ENCODE measurements around the gene ZCCHC14. TPM values are rescaled to one million over a fixed set of nuclear protein-coding genes. Genes with fewer than 3 reads are reported as not detected.

Gene ZCCHC14
- total and polyA plus RNA-seq, 2 of the 8 experiments (the other 6 are each of a cell fraction or from before 2014, with no cell fraction given) = 8.2 to 28.2 TPM

DNA sequence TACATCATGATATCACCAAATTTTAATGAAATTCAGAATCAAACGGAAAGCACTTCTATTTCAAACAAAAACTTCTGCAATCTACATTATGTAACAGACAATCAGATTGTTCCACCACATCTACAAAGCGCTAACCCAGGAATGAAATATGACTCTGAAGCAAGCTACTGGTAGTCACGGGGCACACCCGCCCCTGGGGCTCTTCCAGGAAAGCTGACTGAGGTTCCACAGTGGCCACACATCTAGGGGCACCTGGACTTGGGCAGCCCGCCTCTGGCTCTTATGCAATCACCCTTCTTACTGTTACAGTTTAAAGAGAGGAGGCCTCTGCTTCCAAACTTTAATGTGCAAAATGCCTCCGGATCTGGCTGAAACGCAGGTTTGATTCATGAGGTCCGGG is 27.5 kb downstream of the ZCCHC14 start (continued):
- TF ChIP-seq, protein P1, sequence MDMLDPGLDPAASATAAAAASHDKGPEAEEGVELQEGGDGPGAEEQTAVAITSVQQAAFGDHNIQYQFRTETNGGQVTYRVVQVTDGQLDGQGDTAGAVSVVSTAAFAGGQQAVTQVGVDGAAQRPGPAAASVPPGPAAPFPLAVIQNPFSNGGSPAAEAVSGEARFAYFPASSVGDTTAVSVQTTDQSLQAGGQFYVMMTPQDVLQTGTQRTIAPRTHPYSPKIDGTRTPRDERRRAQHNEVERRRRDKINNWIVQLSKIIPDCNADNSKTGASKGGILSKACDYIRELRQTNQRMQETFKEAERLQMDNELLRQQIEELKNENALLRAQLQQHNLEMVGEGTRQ (IDR thresholded peaks at IDR 0.05; ENCODE audit: low read length) = no peak
- TF ChIP-seq KDM4A (IDR thresholded peaks at IDR 0.05; ENCODE audit: low read depth, low read length, severe bottlenecking) = no peak
- TF ChIP-seq RFX5 (IDR thresholded peaks at IDR 0.05; ENCODE audit: borderline replicate concordance, low read depth, low read length) = no peak
- no peak for TF ChIP-seq TCF12 (IDR thresholded peaks at IDR 0.05; ENCODE audit: low read depth, low read length)
- TF ChIP-seq CBX8 (IDR thresholded peaks at IDR 0.05; ENCODE audit: borderline replicate concordance, low read depth, low read length) = no peak
